ENCODE data around the gene TLE7.

Gene TLE7

DNA sequence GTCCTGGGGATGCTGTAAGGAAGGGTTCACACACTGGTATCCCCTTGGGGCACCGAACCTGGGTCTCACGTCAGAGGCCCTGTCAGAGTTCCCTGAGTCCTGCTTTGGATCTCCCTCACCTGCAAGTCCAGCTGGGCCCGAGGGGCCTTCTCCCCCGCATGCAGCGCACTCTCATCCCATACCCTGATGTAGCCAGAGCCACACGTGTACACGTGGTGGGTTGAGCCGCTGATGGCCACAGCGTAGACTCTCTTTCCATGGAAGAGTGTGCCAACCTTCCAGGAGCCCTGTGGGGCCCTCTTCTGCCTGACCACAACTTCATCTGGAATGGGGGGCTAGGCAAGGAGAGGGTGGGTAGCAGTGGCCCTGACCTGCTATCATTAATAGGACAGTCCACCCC, 9.9 kb downstream of the TLE7 start:
- no peak for TF ChIP-seq GATA2 (IDR thresholded peaks at IDR 0.05; ENCODE audit: low read depth, low read length)
- no peak for TF ChIP-seq GATA3 (IDR thresholded peaks at IDR 0.05; ENCODE audit: low read depth, low read length)

DNA sequence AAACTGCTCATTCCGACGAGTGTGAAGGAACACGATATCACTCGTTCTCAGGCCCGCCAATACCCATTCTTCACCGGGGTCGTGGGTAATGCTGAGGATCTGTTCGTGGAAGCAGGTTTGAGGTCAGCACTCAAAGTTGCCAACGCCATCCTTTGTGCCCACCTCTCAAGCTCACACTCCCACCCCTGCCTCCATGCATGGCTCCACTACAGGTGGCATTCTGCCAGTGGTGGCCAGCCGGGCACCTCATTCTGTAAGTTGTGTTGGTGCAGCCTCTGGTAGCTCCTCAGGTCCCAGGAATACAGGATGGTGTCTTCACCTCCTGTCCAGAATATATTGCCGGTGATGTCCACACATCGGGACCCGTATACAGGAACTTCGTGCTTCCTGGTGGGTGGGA, 10.7 kb downstream of the TLE7 start:
- TF ChIP-seq GATA3 (IDR thresholded peaks at IDR 0.05; ENCODE audit: low read depth, low read length), result no peak
- TF ChIP-seq GATA2 (IDR thresholded peaks at IDR 0.05; ENCODE audit: low read depth, low read length), result no peak

DNA sequence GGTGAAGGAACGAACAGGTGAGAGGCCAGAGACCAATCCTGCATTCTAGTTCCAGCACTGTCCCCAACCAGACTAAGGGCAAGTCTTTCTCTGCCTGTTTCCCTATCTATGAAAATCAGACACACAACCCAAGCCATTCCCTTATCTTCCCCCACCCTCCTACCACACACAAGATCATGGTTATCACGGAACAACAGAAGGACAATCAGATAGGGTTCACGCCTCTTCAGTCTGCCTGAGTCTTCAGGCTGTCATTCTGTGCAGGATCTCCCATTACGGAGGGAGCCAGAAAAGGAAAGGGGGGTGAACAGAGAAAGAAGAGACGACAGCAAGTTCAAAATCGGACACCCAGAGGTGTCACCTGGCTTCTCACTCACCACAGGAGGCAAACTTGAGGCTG, 11.1 kb downstream of the TLE7 start:
- TF ChIP-seq GATA2 (IDR thresholded peaks at IDR 0.05; ENCODE audit: low read depth, low read length) (no peak), GATA3 (IDR thresholded peaks at IDR 0.05; ENCODE audit: low read depth, low read length) (no peak)

DNA sequence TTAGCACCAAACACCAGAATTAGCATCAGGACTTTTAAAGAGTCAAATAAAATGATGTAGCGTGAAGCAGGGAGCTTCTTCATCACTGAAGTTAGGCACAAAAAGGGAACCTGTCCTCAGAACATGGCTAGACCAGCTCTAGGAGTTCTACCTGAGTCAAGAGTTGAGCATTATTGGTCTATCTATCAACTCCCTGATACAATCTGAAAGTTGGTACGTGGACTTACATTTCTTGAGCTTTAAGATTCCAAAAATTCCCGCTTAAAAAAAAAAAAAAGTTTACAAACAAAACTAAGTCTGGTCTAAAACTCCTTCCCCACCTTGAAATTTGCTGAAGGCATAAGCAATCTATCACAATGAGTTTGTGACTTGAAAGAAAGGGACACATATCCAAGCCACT, 12.3 kb downstream of the TLE7 start:
- TF ChIP-seq GATA2 (IDR thresholded peaks at IDR 0.05; ENCODE audit: low read depth, low read length), result no peak
- no peak for TF ChIP-seq GATA3 (IDR thresholded peaks at IDR 0.05; ENCODE audit: low read depth, low read length)

- TF ChIP-seq GATA2 (IDR thresholded peaks at IDR 0.05; ENCODE audit: low read depth, low read length) (no peak), GATA3 (IDR thresholded peaks at IDR 0.05; ENCODE audit: low read depth, low read length) (no peak)
These were observed 13.0 kb downstream of the TLE7 start for GRCh38 chr16:71428883-71429282.

DNA sequence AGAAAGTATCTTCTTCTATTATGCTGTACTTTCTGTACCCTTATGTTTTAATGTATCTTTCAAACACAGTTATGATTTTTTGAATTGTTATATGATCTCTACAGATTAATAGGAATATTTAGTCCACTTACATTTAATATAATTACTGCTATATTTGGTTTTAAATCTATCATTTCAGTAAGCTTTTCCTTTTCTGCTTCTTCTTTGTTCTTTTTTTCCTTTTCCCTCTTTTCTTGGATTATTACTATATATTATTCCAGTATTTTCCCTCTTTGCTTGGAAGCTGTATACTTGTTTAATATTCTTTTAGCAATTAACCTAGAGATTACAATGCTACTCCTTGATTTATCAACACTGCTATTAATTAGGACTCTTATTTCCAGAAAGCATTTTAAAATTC, 13.5 kb downstream of the TLE7 start:
- TF ChIP-seq GATA2 (IDR thresholded peaks at IDR 0.05; ENCODE audit: low read depth, low read length) (no peak), GATA3 (IDR thresholded peaks at IDR 0.05; ENCODE audit: low read depth, low read length) (no peak)

- TF ChIP-seq GATA3 (IDR thresholded peaks at IDR 0.05; ENCODE audit: low read depth, low read length), result no peak
- no peak for TF ChIP-seq GATA2 (IDR thresholded peaks at IDR 0.05; ENCODE audit: low read depth, low read length)
These were observed 14.8 kb downstream of the TLE7 start for GRCh38 chr16:71426880-71427615.

GRCh38 chr16:71426069-71426879, 15.6 kb downstream of the TLE7 start:
- TF ChIP-seq GATA2 (IDR thresholded peaks at IDR 0.05; ENCODE audit: low read depth, low read length) (no peak), GATA3 (IDR thresholded peaks at IDR 0.05; ENCODE audit: low read depth, low read length) (no peak)

DNA sequence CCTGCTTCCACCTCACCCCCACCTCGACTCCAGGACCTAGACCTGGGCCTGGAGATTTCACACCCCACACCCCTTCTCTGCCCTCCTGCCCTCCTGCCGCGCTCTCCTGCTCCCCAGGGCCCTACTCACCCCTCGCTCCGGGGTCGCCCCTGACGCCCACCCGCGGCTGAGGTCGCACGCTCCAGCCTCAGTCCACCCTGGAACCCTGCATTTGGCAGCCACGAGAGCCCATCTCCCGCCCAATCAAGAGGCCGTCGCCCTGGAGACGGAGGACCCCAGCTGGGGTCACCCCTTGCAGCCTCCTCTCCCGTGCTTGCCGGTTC, 16.1 kb downstream of the TLE7 start:
- no peak for TF ChIP-seq GATA3 (IDR thresholded peaks at IDR 0.05; ENCODE audit: low read depth, low read length)
- 0 out of 2 replicates have a peak, but pooled peaks have one; percentile 15 for TF ChIP-seq GATA2 (IDR thresholded peaks at IDR 0.05; ENCODE audit: low read depth, low read length)

- TF ChIP-seq GATA3 (IDR thresholded peaks at IDR 0.05; ENCODE audit: low read depth, low read length) (no peak), GATA2 (IDR thresholded peaks at IDR 0.05; ENCODE audit: low read depth, low read length) (no peak)
These were observed 17.2 kb downstream of the TLE7 start for GRCh38 chr16:71424626-71425025.

DNA sequence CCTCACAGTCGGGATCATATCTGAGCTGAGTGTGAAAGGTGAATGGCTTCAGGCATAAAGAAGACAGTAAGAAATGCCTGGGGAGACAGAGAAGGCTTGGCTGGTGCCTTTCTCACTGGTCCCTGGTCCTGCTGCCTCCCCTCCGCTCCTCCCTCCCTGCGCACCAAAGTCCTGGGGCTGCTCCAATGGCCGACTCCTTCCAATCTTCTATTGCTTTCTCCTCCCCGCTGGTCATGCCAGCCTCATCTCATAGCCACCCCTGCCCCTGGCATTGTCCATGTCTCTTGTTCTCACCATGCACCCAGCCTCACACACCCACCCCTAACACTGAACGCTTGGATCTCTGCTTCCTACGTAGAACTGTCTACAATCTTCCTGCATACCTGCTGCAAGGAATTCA, 18.0 kb downstream of the TLE7 start:
- TF ChIP-seq GATA3 (IDR thresholded peaks at IDR 0.05; ENCODE audit: low read depth, low read length), result no peak
- TF ChIP-seq GATA2 (IDR thresholded peaks at IDR 0.05; ENCODE audit: low read depth, low read length), result no peak

- TF ChIP-seq GATA2 (IDR thresholded peaks at IDR 0.05; ENCODE audit: low read depth, low read length) (no peak), GATA3 (IDR thresholded peaks at IDR 0.05; ENCODE audit: low read depth, low read length) (no peak)
These were observed 18.8 kb downstream of the TLE7 start for GRCh38 chr16:71423016-71423415.

GRCh38 chr16:71421911-71422310, 19.9 kb downstream of the TLE7 start:
- TF ChIP-seq GATA3 (IDR thresholded peaks at IDR 0.05; ENCODE audit: low read depth, low read length) (no peak), GATA2 (IDR thresholded peaks at IDR 0.05; ENCODE audit: low read depth, low read length) (no peak)

- no peak for TF ChIP-seq GATA3 (IDR thresholded peaks at IDR 0.05; ENCODE audit: low read depth, low read length)
- no peak for TF ChIP-seq GATA2 (IDR thresholded peaks at IDR 0.05; ENCODE audit: low read depth, low read length)
These were observed 27.8 kb downstream of the TLE7 start for GRCh38 chr16:71414038-71414437.

GRCh38 chr16:71413341-71413740, 28.5 kb downstream of the TLE7 start:
- TF ChIP-seq GATA3 (IDR thresholded peaks at IDR 0.05; ENCODE audit: low read depth, low read length) (no peak), GATA2 (IDR thresholded peaks at IDR 0.05; ENCODE audit: low read depth, low read length) (no peak)
